ENCODE measurements around the gene WDSUB1. TPM values are rescaled to one million over a fixed set of nuclear protein-coding genes. Genes with fewer than 3 reads are reported as not detected.

Gene WDSUB1, protein sequence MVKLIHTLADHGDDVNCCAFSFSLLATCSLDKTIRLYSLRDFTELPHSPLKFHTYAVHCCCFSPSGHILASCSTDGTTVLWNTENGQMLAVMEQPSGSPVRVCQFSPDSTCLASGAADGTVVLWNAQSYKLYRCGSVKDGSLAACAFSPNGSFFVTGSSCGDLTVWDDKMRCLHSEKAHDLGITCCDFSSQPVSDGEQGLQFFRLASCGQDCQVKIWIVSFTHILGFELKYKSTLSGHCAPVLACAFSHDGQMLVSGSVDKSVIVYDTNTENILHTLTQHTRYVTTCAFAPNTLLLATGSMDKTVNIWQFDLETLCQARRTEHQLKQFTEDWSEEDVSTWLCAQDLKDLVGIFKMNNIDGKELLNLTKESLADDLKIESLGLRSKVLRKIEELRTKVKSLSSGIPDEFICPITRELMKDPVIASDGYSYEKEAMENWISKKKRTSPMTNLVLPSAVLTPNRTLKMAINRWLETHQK
- 8.6 TPM in 2 replicates for total RNA-seq

DNA sequence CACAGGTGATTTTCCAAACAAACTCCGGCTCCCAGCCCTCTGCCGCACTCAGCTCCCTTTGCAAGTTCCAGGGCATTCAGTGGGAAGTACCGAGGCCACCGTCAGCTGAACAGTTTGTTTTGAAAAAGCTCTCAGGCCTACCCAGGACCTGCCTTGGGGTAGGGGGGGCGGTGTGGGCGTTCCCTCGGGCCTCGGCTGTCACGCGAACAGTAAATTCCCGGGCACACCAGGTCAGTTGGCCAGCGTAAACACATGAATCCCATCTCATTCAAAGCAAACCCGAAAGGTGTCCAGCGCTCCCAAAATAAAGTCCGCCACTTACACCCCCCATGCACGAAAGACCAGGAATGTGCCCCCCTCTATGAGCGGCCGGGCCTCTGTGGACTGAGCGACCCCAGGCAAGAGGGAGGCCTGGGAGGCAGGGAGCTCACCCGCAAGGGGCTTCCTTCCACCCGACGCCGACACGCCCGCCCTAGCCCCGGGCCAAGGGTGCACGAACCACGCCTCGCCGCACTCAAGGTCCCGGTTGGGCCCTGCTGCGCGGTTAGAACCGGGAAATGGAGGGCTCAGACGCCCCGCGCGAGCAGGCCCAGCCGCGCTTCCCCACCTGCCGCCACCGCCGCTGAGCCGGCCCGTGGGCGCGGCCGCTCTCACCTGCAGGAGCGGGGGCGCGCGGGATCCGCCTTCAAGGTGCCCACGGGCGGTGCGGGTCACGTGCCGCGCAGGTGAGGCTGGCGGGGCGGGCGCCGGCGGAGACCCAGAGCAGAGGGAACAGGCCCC is at the start of gene WDSUB1:
Gene WDSUB1 (minus strand): TSS at position 775 of the 780 bp plus-strand sequence. CDS start 3,634 bp downstream, outside the sequence.
- Mint-ChIP-seq H3K4me1 (peaks cover 48% of the 10 kb centered on the region), H3K36me3 (ENCODE audit: low read depth) (peaks cover 5% of the 10 kb centered on the region), H3K4me3 (peak within 1 kb of the TSS; percentile 93), H3K27me3 (peaks cover 2% of the 10 kb centered on the region), H3K9me3 (no peaks in the 10 kb centered on the region), H3K27ac (peak within 1 kb of the TSS; percentile 84)
- DNase-seq, result peak; percentile 32
- ChIA-PET POLR2A (interaction anchor here (0.7 to 3.9 kb wide), 6 partner anchors 10 to 618 kb away, joined by 3 to 31 read pairs (median 6); partner anchors contain the start of genes LY75 and MARCHF7), CTCF (no interaction called here)
- TF ChIP-seq, protein P1, sequence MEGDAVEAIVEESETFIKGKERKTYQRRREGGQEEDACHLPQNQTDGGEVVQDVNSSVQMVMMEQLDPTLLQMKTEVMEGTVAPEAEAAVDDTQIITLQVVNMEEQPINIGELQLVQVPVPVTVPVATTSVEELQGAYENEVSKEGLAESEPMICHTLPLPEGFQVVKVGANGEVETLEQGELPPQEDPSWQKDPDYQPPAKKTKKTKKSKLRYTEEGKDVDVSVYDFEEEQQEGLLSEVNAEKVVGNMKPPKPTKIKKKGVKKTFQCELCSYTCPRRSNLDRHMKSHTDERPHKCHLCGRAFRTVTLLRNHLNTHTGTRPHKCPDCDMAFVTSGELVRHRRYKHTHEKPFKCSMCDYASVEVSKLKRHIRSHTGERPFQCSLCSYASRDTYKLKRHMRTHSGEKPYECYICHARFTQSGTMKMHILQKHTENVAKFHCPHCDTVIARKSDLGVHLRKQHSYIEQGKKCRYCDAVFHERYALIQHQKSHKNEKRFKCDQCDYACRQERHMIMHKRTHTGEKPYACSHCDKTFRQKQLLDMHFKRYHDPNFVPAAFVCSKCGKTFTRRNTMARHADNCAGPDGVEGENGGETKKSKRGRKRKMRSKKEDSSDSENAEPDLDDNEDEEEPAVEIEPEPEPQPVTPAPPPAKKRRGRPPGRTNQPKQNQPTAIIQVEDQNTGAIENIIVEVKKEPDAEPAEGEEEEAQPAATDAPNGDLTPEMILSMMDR (IDR thresholded peaks at IDR 0.05), result no peak
- ATAC-seq (ENCODE audit: low read depth), result peak; percentile 26
- intact Hi-C loops (cut with micrococcal nuclease), result loop anchor here (1.0 to 10.0 kb wide), 7 partner anchors 230 to 1879 kb away; partner anchors contain the start of genes BAZ2B, CCDC148, LY75 and MARCHF7

DNA sequence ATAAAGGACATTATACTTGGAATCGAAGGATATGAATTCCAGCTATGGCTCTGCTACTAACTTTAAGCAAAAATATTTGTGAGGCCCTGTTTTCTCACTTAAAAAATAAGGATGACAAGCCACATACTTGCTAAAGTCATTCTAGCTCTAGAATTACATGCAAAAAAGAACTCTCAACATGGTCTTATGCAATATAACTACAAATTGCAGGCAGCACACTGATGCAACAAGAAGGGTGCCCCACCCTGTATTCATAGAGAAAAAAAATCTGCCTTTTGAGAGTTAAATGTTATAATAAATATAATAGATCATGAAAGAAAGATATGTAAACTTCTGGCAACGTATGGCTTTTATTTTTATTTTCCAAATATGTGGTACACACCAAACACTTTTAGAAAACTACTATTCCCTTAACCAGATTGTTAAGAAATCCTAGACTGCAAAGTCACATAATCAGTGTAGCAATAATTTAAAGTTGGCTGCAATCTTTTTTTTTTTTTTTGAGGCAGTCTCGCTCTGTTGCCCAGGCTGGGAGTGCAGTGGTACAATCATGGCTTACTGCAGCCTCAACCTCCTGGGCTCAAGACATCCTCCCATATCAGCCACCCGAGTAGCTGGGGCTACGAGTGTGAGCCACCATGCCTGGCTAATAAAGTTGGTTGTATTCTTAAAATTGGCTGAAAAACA is 40.2 kb upstream of the WDSUB1 start:
- Mint-ChIP-seq H3K4me1 (no peaks in the 10 kb centered on the region), H3K27me3 (no peaks in the 10 kb centered on the region), H3K27ac (no peak overlapping the region), H3K4me3 (no peak overlapping the region), H3K36me3 (ENCODE audit: low read depth) (peaks cover 33% of the 10 kb centered on the region), H3K9me3 (no peaks in the 10 kb centered on the region)
- TF ChIP-seq, protein P1 (IDR thresholded peaks at IDR 0.05), result no peak
- intact Hi-C loops (cut with micrococcal nuclease), result no loop called here
- ATAC-seq (ENCODE audit: low read depth) (no peak), DNase-seq (no peak)
- ChIA-PET POLR2A (no interaction called here), CTCF (no interaction called here)

DNA sequence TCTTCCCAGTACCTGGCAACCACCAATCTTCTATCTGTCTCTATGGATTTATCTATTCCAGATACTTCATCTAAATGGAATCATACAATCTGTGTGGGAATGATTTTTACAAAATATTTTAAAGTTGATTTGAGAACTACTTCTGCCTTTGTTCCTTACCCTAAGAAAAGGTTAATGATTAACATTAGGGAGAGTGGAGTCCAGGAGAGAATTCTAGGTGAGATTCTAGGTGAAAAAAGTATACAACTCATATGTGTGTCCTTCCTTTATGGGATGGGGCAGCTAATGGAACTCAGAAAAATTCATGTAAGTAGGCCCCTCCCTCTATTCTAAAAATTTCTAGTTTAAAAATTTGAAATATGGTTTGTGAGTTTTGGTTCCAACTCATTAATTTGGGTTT is 35.9 kb upstream of the WDSUB1 start:
- Mint-ChIP-seq H3K4me3 (no peak overlapping the region), H3K9me3 (no peaks in the 10 kb centered on the region), H3K36me3 (ENCODE audit: low read depth) (peaks cover 35% of the 10 kb centered on the region), H3K4me1 (no peaks in the 10 kb centered on the region), H3K27me3 (no peaks in the 10 kb centered on the region), H3K27ac (no peak overlapping the region)
- TF ChIP-seq, protein P1 (IDR thresholded peaks at IDR 0.05), result no peak
- intact Hi-C loops (cut with micrococcal nuclease), result no loop called here
- DNase-seq, result no peak
- ATAC-seq (ENCODE audit: low read depth), result no peak
- ChIA-PET POLR2A (no interaction called here), CTCF (no interaction called here)

DNA sequence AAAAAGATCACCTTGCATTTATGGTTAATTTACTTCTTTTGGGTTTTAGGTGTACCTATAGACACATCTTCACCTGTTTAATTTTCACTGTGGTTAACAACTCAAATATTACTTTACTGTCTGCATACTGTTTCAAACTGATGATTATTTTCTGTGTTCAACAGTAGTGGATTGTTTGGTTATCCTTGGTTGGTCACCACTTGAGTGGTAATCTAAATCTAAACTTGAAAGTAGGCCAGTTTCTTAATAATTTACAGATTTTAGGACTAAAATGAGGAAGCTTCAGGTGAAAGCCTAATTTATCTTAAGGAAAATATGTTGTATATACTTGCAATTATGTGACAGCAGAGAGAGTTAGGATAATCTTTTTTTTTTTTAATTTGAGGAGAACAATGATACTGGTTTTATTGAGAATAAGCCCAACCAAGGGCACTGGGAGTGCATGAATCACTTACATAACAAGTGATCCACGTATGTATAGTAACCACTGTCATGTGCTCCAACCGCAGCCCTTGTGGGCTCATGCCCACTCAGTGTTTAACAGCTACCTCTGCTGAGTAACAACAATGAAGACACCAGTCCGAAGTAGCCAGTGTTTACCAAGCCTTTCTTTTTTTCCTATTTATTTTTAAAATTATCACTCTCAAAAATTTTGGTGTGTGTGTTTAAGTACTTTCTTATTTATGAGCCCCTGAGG is 31.0 kb upstream of the WDSUB1 start:
- no peaks in the 10 kb centered on the region for H3K27me3 Mint-ChIP-seq
- H3K4me3 Mint-ChIP-seq, result no peak overlapping the region
- TF ChIP-seq, protein P1 (IDR thresholded peaks at IDR 0.05), result no peak
- no peak for ATAC-seq (ENCODE audit: low read depth)
- intact Hi-C loops (cut with micrococcal nuclease), result no loop called here
- no peaks in the 10 kb centered on the region for H3K4me1 Mint-ChIP-seq
- no peak for DNase-seq
- ChIA-PET POLR2A (no interaction called here), CTCF (interaction anchor here (0.6 kb wide), 1 partner anchor 1435 kb away, joined by 3 read pairs; no protein-coding TSS in a partner anchor)
- H3K9me3 Mint-ChIP-seq, result peaks cover 2% of the 10 kb centered on the region
- peaks cover 25% of the 10 kb centered on the region for H3K36me3 Mint-ChIP-seq (ENCODE audit: low read depth)
- no peak overlapping the region for H3K27ac Mint-ChIP-seq
